ENCODE results near the gene ITGA1. TPM values are rescaled to one million over a fixed set of nuclear protein-coding genes. Genes with fewer than 3 reads are reported as not detected.
A peak's percentile ranks its signal among the peaks of the same experiment; 100 is the strongest.

ITGA1 gene
- total RNA-seq, 1 donor: 104 TPM

DNA sequence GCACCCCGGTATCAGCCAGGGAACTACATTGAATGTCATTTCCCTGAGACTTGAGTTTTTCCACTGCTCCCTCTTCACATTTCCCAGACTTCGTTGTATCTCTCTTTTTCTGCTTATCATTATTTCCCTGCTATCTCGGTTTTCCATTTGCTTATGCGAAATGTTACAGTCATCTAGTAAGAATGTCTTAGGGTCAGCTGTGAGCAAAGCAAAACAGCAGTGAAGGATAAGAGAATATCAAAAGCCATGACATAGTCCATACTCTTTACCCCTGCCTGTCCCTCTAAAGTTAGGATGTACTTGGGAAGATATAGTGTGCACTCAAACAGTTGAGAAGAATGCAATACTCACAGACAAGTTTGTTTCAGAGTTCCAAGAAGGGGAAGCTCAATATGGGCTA is 88.7 kb downstream of the ITGA1 start:
- TF ChIP-seq, protein P1, sequence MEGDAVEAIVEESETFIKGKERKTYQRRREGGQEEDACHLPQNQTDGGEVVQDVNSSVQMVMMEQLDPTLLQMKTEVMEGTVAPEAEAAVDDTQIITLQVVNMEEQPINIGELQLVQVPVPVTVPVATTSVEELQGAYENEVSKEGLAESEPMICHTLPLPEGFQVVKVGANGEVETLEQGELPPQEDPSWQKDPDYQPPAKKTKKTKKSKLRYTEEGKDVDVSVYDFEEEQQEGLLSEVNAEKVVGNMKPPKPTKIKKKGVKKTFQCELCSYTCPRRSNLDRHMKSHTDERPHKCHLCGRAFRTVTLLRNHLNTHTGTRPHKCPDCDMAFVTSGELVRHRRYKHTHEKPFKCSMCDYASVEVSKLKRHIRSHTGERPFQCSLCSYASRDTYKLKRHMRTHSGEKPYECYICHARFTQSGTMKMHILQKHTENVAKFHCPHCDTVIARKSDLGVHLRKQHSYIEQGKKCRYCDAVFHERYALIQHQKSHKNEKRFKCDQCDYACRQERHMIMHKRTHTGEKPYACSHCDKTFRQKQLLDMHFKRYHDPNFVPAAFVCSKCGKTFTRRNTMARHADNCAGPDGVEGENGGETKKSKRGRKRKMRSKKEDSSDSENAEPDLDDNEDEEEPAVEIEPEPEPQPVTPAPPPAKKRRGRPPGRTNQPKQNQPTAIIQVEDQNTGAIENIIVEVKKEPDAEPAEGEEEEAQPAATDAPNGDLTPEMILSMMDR (IDR thresholded peaks at IDR 0.05; ENCODE audit: insufficient read depth, low read depth, low read length): no peak
- no peak overlapping the region for H3K4me3 ChIP-seq (ENCODE audit: low read depth, low read length)
- peak; percentile 96 for DNase-seq (ENCODE audit: low read depth)

DNA sequence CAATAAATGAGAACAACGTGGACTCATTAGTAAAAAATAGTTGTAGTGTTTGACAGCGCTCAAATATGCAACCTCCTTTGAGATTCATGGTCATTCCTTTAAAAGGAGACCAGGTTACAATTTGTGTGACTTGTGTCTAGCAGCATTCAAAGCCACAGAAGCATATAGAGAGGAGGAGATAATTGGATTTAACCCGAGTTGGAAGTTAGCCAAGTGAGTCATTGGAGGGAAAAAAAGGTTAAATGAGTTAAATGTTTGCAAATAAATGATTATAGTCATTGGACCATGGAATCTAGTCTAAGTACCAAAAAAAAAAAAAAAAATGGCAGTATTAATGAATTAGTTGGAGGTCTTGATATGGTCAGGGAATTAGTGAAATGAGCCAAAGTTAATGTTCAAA is 90.9 kb downstream of the ITGA1 start:
- no peak overlapping the region for H3K4me3 ChIP-seq (ENCODE audit: low read depth, low read length)
- DNase-seq (ENCODE audit: low read depth): peak; percentile 49
- TF ChIP-seq, protein P1 (IDR thresholded peaks at IDR 0.05; ENCODE audit: insufficient read depth, low read depth, low read length): no peak

DNA sequence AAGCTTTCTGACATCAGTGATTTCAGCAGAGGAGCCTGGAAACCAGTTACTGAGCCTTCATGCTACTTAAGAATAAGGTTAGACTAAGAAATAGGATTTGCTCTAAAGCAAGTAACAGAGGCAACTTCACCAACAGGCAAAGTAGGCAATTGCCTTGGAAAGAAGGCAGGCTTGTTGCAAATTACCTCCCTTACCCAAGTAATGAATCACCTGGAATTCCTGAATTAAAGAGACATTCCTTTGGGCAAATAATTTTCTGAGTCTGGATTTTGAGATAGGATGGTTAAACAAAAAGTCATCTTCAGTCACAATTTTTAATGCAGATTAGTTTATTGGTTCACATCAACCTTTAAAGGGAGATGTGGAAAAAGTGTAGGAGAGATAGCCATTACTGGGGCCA is 92.8 kb downstream of the ITGA1 start:
- no peak overlapping the region for H3K4me3 ChIP-seq (ENCODE audit: low read depth, low read length)
- TF ChIP-seq, protein P1 (IDR thresholded peaks at IDR 0.05; ENCODE audit: insufficient read depth, low read depth, low read length): no peak
- DNase-seq (ENCODE audit: low read depth): no peak

DNA sequence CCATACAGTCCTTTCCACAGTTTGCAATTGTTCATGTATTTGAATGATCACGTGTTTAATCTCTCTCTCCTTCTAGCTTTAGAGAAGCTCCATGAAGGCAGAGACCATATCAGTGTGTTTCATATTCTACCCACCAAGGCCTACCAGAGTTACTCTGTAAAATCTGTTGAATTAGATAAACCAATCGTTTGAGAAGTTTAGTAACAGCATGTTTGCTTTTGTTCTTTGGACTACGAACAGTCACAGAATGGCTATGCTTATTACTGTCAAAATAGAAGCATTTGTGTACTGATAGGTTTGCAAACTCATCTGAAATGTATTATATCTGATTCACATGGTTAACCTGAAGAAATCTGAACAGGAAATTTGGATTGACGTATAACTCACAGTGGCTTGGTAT is 93.8 kb downstream of the ITGA1 start:
- no peak overlapping the region for H3K4me3 ChIP-seq (ENCODE audit: low read depth, low read length)
- no peak for DNase-seq (ENCODE audit: low read depth)
- TF ChIP-seq, protein P1 (IDR thresholded peaks at IDR 0.05; ENCODE audit: insufficient read depth, low read depth, low read length): no peak

DNA sequence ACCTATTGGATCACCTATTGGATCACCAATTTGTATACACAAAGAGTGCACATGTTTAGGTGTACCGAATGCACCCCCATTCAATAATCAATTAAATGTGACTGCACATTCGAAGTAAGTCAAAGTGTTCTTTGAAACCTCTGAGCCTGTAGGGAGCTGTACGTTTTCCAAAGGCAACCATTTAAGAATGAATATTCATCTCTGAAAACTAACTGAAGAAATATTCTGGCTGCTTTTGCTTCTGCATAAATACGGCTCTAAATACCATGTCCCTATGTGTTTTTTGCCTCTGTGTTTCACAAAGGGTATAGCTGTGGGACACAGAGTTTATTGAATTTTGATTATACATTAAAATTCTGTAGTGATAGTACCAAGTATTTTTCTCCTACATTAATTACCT is 95.4 kb downstream of the ITGA1 start:
- H3K4me3 ChIP-seq (ENCODE audit: low read depth, low read length): no peak overlapping the region
- no peak for DNase-seq (ENCODE audit: low read depth)
- TF ChIP-seq, protein P1 (IDR thresholded peaks at IDR 0.05; ENCODE audit: insufficient read depth, low read depth, low read length): no peak

DNA sequence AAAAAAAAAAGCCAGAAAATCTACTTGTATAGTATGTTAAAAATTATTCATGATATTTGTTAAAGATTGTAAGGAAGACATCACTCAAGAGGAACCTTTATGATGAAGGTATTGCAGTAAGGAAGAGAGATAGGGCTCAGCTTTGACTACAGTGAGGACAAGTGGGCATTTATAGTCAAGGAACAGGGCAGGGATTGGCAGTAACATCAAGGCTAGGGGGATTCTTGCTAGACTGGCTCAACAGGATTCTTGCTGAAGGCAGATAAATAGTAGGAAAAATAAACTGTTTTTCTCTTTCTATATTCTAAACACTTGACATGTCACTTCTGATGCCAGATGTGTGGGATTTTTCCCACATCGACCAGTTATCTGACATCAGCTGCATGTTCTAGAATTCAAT is 96.7 kb downstream of the ITGA1 start:
- H3K4me3 ChIP-seq (ENCODE audit: low read depth, low read length): no peak overlapping the region
- DNase-seq (ENCODE audit: low read depth): no peak
- TF ChIP-seq, protein P1 (IDR thresholded peaks at IDR 0.05; ENCODE audit: insufficient read depth, low read depth, low read length): no peak

DNA sequence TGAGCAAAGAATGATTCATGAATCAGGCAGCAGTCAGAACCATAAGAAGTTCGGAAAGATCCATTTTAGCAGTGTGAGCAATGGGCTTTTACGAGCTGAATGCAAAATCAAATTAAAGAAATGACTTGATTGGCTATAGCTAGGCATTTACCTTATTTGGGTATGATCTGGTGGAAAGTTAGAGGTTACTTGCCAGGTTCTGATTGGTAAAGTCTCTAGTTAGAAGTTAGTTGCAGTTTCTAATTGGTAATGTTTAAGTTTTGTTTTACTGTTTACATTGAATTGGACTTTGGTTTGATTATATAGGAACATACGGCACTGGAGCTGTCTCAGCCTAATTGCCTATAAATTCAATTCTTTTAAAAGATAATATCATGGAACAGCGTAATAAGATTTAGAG is 97.9 kb downstream of the ITGA1 start:
- TF ChIP-seq, protein P1 (IDR thresholded peaks at IDR 0.05; ENCODE audit: insufficient read depth, low read depth, low read length): no peak
- no peak for DNase-seq (ENCODE audit: low read depth)
- no peak overlapping the region for H3K4me3 ChIP-seq (ENCODE audit: low read depth, low read length)

All from fibroblast of villous mesenchyme (primary cell).